Hepatocyte (in vitro differentiated cells): ENCODE measurements around the gene MAPK8IP2.

Experiments used
- CTCF ChIP-seq: fragments of 200-600 bp; sonication (generic); IDR thresholded peaks from 2 replicates; pipeline ENCODE4 v1.5.1; 2016; ENCODE audit warnings: antibody characterized with exemption, mild to moderate bottlenecking; ENCODE audit not compliant: poor library complexity
- EZH2 ChIP-seq: fragments of 200-600 bp; sonication (generic); IDR thresholded peaks from 2 replicates; pipeline ENCODE4 v1.6.1; 2016; ENCODE audit warnings: antibody characterized with exemption, mild to moderate bottlenecking, borderline replicate concordance
- EZH2phosphoT487 ChIP-seq: fragments of 200-600 bp; sonication (generic); IDR thresholded peaks from one replicate; pipeline ENCODE4 v1.6.1; 2018; ENCODE audit warnings: antibody characterized with exemption, mild to moderate bottlenecking, low read depth, moderate library complexity; ENCODE audit not compliant: unreplicated experiment, severe bottlenecking

GRCh38 chr22:50605613-50606074, 5.1 kb downstream of the MAPK8IP2 start:
- TF ChIP-seq CTCF, result no peak
- no peak for TF ChIP-seq EZH2
- TF ChIP-seq EZH2phosphoT487, result no peak
